ENCODE data around the gene TM9SF2.

TM9SF2 gene

GRCh38 chr13:99577934-99578917, 77.0 kb downstream of the TM9SF2 start:
- no peak for DNase-seq (ENCODE audit: low read depth in 2 of 2, low spot score in 1 of 2)

- DNase-seq (ENCODE audit: low read depth in 2 of 2, low spot score in 1 of 2), result no peak
These were observed 79.4 kb downstream of the TM9SF2 start for GRCh38 chr13:99580500-99581268.

GRCh38 chr13:99582511-99582910, 81.2 kb downstream of the TM9SF2 start:
- DNase-seq (ENCODE audit: low read depth in 2 of 2, low spot score in 1 of 2), result no peak

- no peak for DNase-seq (ENCODE audit: low read depth in 2 of 2, low spot score in 1 of 2)
These were observed 84.3 kb downstream of the TM9SF2 start for GRCh38 chr13:99585609-99586008.

GRCh38 chr13:99587021-99587420, 85.7 kb downstream of the TM9SF2 start:
- no peak for DNase-seq (ENCODE audit: low read depth in 2 of 2, low spot score in 1 of 2)

- no peak for DNase-seq (ENCODE audit: low read depth in 2 of 2, low spot score in 1 of 2)
These were observed 86.8 kb downstream of the TM9SF2 start for GRCh38 chr13:99587893-99588606.

- no peak for DNase-seq (ENCODE audit: low read depth in 2 of 2, low spot score in 1 of 2)
These were observed 88.3 kb downstream of the TM9SF2 start for GRCh38 chr13:99589575-99589974.

GRCh38 chr13:99590519-99591011, 89.3 kb downstream of the TM9SF2 start:
- no peak for DNase-seq (ENCODE audit: low read depth in 2 of 2, low spot score in 1 of 2)

- DNase-seq (ENCODE audit: low read depth in 2 of 2, low spot score in 1 of 2), result no peak
These were observed 94.9 kb downstream of the TM9SF2 start for GRCh38 chr13:99596180-99596579.

- DNase-seq (ENCODE audit: low read depth in 2 of 2, low spot score in 1 of 2), result no peak
These were observed 99.0 kb downstream of the TM9SF2 start for GRCh38 chr13:99600318-99600717.

- no peak for DNase-seq (ENCODE audit: low read depth in 2 of 2, low spot score in 1 of 2)
These were observed 100.3 kb downstream of the TM9SF2 start for GRCh38 chr13:99601535-99601934.

- DNase-seq (ENCODE audit: low read depth in 2 of 2, low spot score in 1 of 2), result no peak
These were observed 103.4 kb downstream of the TM9SF2 start for GRCh38 chr13:99604636-99605035.

GRCh38 chr13:99605420-99606323, 104.4 kb downstream of the TM9SF2 start:
- DNase-seq (ENCODE audit: low read depth in 2 of 2, low spot score in 1 of 2), result no peak

GRCh38 chr13:99606324-99607066, 105.2 kb downstream of the TM9SF2 start, which contains the start of gene CLYBL:
CLYBL (plus strand) TSS chr13:99606690.
- peak; percentile 80 to 81 for DNase-seq (ENCODE audit: low read depth in 2 of 2, low spot score in 1 of 2)

GRCh38 chr13:99608345-99608744, 107.1 kb downstream of the TM9SF2 start:
- no peak for DNase-seq (ENCODE audit: low read depth in 2 of 2, low spot score in 1 of 2)

- no peak for DNase-seq (ENCODE audit: low read depth in 2 of 2, low spot score in 1 of 2)
These were observed 109.5 kb downstream of the TM9SF2 start for GRCh38 chr13:99610702-99611289.
